Measurements from ENCODE around the gene KCTD6. TPM values are rescaled to one million over a fixed set of nuclear protein-coding genes. Genes with fewer than 3 reads are reported as not detected.
"Not testable (repeated sequence)": the region's sequence is repeated elsewhere in the genome, so short reads cannot be mapped to it uniquely, and the experiment has no call there.

KCTD6 gene
- total RNA-seq, 1 donor from 2014 or later: 11.2 TPM

DNA sequence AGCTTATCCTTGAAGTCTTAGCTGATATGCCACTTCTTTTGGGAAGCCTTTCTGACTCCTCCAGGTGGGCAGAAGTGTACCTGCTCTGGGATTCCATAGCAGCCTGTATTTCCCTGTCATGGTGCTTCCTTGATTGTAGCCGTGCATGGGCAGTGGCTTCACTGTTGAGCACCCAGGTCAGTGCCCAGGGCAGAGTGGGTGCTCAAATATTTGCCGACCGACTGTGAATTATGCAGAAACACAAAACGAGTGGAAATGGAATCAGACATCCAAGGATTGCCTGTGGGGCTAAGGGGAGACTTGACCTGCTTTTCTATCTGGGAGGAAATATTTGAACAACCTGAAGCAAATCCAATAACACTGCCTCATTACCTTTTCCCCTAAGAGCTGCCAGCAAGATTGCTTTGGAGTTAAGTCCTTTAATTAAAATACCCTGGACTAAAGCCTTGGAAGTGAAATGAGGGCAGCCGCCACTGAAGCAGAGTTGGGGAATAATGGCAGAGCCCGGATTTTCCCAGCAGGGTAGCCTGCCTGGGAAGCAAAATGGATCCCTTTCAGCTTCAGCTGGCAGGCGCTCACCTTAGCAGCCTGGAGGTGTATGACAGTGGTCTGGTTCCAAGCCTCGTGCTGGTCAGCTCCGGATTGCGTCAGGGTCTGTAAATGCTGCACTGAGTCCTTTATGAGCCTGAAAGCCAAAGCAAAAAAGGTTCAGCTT, 30.2 kb downstream of the KCTD6 start:
- intact Hi-C loops (cut with micrococcal nuclease): no loop called here

DNA sequence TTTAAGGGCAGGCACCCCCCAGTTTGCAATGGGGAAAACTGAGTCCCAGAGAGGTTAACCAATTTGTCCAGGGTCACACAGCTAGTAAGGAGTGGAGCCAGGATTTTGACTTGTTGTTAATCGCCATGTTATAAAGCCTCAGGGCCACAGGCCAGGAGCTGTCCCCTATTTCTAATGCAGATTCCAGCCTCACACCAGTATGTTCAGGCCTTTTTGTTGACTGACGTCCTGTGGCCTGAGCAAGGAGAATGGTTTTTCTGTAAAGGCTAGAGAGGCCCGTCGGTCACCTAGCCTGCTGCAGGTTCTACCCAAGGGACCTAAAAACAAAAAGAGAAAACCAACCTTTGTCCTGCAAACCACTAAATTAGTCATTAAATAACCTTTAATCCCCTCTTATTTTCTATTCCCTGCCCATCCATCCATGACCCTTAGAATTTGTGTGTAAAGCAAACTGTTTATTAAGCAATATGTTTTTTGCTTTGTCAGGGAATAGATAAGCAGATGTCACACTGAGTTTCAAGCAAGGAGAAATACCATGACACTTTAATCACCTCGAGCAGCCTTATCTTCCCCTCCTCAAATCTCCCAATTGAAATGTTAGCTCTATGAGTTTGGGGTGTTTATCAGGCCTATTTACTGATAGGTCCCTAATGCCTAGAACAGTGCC, 31.0 kb downstream of the KCTD6 start:
- intact Hi-C loops (cut with micrococcal nuclease): no loop called here

DNA sequence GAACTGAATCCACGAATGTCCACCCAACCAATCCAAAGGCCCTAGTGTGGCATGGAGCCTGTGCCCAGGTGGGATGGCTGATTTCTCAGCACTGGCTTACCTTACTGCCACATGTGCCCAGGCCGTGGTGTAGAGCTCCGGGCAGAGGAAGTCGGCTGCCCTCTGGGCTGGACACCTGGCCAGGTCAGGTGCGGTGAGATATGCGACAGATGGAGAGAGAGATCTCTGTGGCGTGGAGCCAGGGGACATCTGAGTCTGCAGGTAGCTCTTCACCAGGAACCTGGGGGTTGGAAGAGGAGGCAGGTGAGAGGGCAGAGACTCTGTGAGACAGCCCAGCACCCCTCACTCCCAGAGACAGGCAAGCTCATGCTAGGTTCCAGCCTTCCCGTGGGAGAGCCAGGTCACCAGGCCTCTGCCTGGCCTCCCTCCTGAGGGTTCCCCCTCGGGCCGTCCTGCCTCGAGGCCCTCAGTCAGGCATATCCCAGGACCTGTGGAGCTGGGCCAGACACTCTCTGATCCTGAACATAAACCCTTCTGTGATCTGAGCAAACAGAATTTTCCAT, 32.5 kb downstream of the KCTD6 start:
- intact Hi-C loops (cut with micrococcal nuclease): no loop called here

DNA sequence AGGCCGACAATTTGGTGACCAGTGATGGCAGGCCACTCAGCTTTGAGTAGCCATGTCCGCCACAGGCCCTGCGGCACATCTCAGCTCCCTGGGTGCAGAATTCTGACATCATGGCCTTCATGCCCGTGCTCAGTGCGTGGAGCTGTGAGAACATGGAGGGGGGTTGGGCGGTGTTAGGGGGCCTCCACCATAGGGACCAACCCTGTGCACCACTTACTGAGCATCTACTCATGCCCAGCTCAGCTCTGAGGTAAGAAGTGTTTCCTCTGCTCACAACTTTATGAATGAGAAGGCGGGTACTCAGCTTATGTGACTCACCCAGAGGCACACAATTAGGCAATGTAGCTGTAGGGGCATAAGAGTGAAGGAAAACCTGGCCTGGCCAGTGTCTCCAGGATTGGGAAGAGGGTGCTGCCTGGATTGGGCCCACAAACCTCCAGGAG, 34.6 kb downstream of the KCTD6 start:
- intact Hi-C loops (cut with micrococcal nuclease): no loop called here

DNA sequence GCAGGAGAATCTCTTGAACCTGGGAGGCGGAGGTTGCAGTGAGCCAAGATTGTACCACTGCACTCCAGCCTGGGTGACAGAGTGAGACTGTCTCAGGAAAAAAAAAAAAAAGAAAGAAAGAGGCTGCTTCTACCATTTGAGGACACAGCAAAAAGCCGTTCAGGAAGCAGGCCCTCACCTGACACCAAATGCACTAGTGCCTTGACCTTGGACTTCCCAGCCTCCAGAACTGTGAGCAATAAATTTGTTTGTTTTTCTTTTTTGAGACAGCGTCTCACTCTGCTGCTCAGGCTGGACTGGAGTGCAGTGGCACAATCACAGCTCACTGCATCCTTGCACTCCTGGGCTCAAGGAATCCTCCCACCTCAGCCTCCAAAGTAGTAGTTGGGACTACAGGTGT, 35.5 kb downstream of the KCTD6 start:
- intact Hi-C loops (cut with micrococcal nuclease): not testable (repeated sequence)

DNA sequence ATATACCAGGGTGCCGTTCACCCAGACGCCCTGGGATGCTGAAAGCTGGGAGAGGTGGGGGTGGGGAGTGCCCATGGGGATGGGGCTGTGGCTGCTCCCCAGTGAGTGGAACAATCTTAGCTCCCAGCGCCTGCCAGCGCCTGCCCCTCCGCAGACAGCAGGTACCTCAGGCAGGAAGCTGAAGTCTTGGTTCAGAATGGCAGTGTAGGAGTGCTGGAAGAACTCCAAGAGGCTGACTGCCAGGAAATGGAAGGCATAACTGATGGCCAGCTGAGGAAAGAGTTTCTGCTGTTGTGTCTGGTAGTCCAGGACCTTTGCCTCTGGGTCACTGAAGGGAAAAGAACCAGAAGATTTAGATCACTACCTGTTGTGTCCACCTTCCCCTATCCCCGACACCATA, 36.7 kb downstream of the KCTD6 start:
- intact Hi-C loops (cut with micrococcal nuclease): no loop called here

DNA sequence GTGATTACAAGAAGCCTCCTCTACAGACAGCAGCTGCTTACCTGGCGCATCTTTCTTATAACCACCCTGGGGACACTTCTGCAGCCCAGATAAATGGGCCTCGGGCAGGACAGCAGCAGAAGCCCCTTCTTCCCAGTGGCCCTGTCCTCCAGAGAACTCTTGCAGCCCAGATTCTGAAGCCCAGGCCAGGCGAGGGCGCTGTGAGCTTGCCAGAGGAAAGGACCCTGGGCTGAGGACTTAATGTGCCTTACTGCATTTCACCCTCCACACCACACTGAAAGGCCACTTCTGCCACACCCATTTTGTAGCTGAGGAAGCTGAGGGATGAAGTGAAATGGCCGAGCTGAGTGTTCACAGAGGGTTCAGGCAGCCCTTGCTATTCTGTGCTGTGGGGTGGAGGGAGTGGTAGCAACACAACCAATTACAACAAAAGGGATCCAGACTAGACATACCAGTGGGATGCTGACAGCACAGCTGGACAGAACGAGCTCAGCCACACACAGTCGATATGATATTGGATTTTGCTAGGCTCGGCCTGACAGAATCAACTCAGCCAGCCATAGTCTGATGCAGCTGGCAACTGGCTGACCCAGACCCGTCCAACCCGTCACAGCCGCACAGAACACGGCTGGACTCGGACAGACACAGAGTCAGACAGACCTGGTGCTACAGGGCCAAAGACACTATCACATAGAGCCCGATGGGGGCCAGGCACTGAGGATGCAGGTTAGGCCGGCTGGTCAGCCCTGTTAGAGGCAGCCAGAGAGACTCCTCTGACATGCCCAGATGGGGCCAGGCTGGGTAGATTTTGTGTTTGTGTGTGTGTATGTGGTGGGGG, 37.8 kb downstream of the KCTD6 start:
- intact Hi-C loops (cut with micrococcal nuclease): no loop called here

DNA sequence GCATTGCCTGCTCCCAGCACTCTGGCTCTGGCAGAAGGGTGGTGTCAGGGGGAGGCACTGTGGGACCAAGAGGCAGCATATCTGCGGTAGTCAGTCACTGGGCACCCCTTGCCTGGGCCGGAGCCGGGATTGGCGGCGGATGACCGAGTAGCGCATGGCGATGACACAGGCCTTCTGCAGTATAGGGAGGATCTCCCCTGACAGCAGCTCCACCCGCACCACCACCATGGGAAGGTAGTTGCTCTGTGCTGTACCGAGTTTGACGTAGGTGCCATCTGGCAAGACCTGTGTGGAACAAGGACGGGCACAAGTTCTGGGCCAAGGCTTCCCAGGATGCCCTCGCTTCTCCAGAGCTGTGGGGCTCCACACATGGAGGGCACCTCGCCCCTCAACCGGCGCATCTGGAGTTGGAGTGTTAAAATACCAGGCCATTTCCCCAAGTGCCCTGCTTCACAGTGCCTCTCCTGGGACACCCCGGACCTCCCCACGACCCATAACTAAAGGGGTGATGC, 38.5 kb downstream of the KCTD6 start:
- intact Hi-C loops (cut with micrococcal nuclease): no loop called here

DNA sequence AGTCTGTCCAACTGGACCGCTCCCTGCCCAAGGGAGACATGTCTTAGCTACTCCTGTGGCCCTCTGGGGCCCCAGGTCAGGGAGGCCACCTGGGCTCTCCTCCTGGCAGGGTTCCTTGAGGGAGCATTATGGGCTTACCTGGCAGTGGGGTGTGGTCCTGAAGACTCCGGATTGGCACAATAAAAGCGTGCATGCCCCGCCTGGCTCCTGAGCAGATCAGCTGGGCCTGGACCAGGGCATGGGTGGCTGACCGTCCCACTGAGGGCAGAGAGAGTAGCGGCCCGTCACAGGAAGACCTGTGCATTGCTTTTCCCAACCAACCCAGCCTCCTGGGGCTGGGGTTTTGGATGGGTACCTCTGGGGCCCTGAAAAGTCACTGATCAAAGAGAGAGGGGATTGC, 39.7 kb downstream of the KCTD6 start:
- intact Hi-C loops (cut with micrococcal nuclease): no loop called here

DNA sequence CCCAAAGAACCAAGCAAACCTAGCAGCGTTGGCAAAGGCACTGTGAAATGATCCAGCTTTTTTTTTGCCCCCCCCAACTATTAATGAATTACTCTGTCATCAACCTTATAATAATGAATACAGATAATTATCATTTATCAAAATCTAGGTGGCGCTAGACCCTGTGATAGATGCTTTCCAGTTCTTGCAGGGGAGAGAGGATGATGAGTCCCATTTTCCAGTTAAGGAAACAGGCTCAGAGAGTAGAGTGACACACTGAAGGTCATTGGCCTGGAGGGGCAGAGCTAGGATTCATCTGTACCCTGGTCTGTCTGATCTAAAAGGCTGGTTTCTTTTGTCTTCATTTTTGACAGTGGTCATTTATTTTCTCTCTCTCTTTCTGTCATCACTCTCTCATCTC, 40.1 kb downstream of the KCTD6 start:
- intact Hi-C loops (cut with micrococcal nuclease): loop anchor here (1.0 to 2.0 kb wide), 12 partner anchors 41 to 525 kb away; partner anchors contain the start of genes ABHD6 and PDHB

DNA sequence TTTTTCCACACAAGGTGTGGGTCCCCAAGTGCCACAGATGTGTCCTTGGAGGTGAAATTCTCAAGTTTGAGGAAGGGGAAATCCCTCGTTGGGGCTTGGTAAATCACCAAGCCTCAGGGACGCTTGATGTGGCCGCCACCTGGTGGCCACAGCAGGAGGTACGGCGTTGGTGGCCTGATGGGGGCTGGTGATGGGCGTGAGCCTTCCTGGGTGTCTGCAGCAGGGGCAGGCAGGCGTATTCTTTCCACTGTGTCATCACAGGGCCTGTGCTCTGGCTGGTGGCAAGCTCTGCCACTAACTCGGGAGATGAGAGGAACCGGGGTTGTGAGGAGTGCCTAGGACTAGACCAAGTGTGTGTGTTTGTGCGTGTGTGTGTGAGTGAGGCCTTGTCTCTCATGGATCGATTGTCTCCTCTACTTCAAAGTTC, 40.9 kb downstream of the KCTD6 start:
- intact Hi-C loops (cut with micrococcal nuclease): loop anchor here (1.0 to 2.0 kb wide), 12 partner anchors 42 to 526 kb away; partner anchors contain the start of genes ABHD6 and PDHB

DNA sequence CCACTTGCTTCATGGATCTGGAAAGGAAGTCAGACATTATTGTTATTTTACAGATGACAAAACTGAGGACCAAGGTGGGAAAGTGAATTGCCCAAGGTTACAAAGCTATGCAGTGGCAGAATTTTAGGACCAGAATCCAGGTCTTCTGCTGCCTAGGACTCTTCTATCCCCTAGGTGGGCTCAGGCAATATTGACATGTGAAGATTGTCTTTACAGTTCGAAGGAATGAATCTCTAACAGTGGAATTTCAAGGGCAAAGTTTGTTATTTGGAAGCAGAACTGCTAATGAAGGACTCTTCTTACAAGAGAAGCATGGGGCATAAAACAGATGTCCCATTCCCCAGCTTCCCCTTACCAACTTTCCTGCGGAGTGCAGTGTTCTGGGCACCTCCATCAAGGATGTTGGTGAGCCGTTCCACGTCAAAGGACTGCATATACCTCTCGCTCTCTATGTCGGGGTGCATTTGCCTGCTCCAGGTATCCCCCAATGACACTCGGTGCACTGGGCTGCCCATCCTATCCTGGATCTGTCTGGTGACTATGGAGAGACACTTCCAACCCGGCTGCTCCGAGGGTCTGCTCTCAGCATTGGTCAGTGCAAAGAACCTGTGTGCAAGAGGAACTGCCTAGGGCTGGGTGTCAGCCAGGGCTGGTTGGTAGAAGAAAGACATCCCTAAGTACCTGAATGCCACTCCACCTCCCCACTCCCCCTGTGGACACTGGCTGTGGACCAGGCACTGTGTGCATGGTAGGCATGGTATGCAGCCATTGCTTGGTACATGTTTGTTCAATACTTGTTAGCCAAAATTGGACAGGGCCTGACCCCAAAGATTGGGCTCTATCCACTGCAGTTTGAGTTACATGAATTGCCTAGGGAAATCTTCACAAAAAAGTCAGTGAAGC, 42.9 kb downstream of the KCTD6 start:
- intact Hi-C loops (cut with micrococcal nuclease): no loop called here

DNA sequence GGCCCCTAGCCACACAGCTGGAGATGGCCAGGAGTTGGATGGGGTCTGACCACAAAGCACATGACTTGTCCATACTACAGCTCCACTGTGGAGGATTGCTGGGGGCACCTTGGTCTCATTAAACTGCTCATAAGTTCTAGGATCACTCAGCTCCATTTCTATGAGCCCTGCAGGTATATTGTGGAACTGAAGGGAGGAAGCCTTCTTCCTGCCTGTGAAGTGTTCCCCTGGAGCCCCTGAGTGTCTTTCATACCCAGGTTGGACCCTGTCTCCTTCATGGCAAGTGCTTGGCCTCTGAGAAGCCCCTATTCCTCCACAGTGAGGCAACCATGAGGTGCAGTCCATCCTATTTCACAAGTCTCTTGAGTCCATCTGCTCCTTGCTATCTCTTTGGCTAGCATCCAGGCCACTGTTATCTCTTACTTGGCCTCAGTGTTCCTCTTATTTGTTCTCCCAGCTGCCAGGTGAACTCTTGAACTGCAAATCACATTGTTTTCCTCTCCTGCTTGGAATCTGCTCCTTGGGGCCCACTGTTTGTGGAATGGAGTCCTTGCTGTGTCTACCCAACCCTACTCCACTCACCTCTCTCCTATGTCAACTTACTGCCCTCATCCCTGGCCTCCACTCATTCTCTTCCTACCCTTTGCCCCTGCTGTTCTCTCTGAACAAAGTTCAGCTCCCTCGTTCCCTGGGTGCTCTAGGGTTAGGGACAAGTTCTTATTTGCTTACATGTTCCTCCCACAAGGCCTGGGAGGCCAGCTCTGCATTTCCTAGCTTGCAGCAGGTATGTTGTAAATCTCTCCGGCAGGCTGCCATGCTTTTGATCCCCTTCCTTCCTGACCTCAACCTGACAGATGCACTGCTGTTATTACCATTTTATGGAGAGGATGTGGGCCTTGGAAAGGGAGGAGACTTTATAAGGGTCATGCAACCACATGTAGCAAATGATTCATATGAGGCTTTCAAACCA, 43.9 kb downstream of the KCTD6 start:
- intact Hi-C loops (cut with micrococcal nuclease): no loop called here

DNA sequence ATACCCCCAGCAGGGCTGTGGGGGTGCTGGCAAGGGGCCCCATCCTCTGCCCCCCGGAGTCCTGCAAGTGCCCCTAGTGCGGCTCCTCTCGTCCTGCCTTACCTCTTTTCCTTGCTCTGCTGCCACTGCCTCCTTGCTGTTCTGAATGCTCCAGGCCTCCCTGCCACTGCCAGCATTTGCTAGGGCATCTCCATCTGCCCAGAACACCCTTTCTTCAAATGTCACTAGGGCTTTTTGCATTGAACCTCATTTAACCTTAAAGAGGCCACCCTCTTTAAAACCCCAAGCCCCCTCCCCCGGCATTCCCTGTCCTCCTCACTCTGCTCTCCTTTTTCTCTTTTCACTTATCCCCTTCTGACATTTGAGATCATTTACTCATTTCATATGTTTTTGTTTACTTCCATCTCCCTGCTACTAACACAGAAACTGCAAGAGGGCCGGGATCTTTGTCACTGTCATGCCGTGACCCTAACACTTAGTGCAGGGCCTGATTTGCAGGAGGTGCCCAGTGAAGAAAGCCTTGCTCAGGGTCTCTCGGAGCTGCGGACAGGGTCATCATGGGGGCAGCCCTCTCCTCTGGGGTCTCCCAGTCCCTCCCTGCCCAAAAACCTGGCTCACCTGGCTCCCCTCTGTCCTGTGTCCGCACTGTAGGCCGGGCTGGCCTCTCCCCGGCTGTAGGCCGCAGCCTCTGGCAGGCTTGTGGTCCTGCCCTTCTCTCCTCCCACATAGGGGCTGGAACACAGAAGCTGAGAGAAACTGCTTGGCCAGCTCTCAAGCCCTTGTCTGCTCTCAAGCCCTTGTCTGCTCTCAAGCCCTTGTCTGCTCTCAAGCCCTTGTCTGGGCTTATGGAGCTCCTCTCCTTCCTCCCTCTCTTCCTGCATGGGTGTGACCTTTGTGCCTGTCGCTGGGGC, 44.9 kb downstream of the KCTD6 start, which contains the start of gene ACOX2:
Gene ACOX2, minus strand, starts transcription at position 690 of the 911 bp plus-strand sequence. CDS start 2,084 bp downstream, outside the sequence.
- intact Hi-C loops (cut with micrococcal nuclease): no loop called here

DNA sequence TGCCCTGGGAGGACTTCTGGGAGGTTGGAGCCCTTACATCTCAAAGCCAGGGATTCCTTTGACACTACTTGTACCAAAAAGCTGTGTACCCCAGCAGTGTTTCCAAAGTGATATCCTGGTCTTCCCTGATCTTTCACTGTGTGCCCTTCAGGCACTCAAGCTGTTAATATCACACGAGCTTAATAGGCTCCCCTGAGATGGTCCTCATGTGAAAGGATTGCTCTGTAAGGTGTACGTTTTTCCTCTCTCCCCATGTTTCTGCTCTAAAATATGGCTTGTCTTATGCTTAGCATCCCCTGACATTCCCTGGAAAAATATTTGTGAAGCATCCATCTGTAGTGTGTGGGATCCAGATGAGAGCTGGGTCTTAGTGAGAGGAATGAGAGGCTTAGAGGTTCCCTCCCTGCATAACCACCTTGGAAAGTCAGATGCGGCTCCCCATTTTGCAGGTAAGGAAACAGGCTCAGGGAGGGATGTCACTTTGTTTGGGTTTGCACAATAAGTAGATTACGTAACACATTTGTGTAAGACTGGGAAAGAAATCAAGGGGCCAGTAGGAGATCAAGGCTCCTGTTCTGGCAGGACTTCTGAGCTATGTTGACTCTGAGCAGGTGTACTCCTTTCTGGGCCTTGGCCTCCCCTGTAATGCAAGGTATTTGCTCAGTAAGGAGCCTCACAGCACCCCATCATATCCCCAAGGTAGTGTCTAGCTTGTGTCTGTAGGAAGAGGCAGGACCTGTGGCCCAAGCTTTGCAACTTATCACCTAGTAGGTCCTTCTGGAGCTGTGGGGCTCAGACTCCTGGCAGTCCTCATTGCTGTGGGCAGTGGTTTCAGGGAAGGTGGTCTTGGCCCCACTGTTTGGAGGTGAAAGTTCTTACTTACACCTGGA, 45.8 kb downstream of the KCTD6 start:
- intact Hi-C loops (cut with micrococcal nuclease): no loop called here

DNA sequence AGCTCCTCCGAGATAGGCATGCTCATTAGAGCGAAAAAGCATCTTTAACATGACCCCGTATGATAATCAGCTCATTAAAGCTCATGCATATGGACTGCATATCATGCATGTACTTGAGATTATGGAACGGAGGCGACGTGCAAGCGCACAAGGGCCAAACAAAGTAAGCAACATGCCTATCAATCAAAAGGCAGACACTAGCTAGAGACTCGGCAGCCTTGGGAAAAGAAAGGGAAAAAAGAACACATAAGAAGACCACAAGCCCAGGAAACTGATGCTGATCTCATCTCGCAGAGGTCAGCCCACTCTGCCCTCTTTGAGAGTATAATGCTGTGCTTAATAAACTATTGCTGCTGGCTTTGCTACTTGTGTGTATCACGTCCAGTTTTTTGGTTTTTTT, 47.7 kb downstream of the KCTD6 start:
- intact Hi-C loops (cut with micrococcal nuclease): no loop called here
